HG03064 (cell line): ENCODE results near the gene CEBPB.

ENCODE experiments used
- ATAC-seq: cut with Tn5 transposase; IDR thresholded peaks from one replicate; pipeline ENCODE4 v1.9.1; 2021; ENCODE audit warnings: low read depth; ENCODE audit not compliant: unreplicated experiment

The CEBPB gene

GRCh38 chr20:50224052-50224451, 33.4 kb downstream of the CEBPB start:
- no peak for ATAC-seq

GRCh38 chr20:50224531-50225255, 34.1 kb downstream of the CEBPB start:
- ATAC-seq = no peak

- ATAC-seq = no peak
Observed at GRCh38 chr20:50226093-50226974, 35.7 kb downstream of the CEBPB start.

- no peak for ATAC-seq
Observed at GRCh38 chr20:50227506-50227905, 36.9 kb downstream of the CEBPB start.

GRCh38 chr20:50229156-50229607, 38.6 kb downstream of the CEBPB start:
- no peak for ATAC-seq

GRCh38 chr20:50230184-50230583, 39.6 kb downstream of the CEBPB start:
- ATAC-seq = no peak

- no peak for ATAC-seq
Observed at GRCh38 chr20:50230871-50231560, 40.4 kb downstream of the CEBPB start.

- no peak for ATAC-seq
Observed at GRCh38 chr20:50231854-50232253, 41.2 kb downstream of the CEBPB start.

GRCh38 chr20:50232651-50233324, 42.2 kb downstream of the CEBPB start:
- no peak for ATAC-seq

GRCh38 chr20:50233325-50234212, 42.9 kb downstream of the CEBPB start:
- no peak for ATAC-seq

- no peak for ATAC-seq
Observed at GRCh38 chr20:50234288-50234687, 43.7 kb downstream of the CEBPB start.

GRCh38 chr20:50237349-50237748, 46.7 kb downstream of the CEBPB start:
- ATAC-seq = no peak

- ATAC-seq = no peak
Observed at GRCh38 chr20:50238081-50238800, 47.6 kb downstream of the CEBPB start.

- no peak for ATAC-seq
Observed at GRCh38 chr20:50240092-50240491, 49.5 kb downstream of the CEBPB start.

GRCh38 chr20:50242178-50242514, 51.5 kb downstream of the CEBPB start:
- no peak for ATAC-seq
